ENCODE results near the gene CATSPERE.

CATSPERE gene

GRCh38 chr1:244655186-244655585 lies 194.1 kb downstream of the CATSPERE start:
- peaks cover 57% of the 10 kb centered on the region for H4K20me1 ChIP-seq (ENCODE audit: insufficient read depth, low read length, poor library complexity, severe bottlenecking)
- H3K9me2 ChIP-seq (replicated peaks; ENCODE audit: low read depth, low read length): no peaks in the 10 kb centered on the region
- peak overlapping the region; percentile 93 for H3K9ac ChIP-seq (ENCODE audit: low read depth, low read length, poor library complexity, severe bottlenecking)
- peak overlapping the region; percentile 91 for H3K4me2 ChIP-seq (ENCODE audit: low read depth, low read length, poor library complexity, severe bottlenecking)
- H3K4me3 ChIP-seq (ENCODE audit: low read length, poor library complexity, severe bottlenecking): peak overlapping the region; percentile 84
- no peaks in the 10 kb centered on the region for H3F3A ChIP-seq (ENCODE audit: low read depth)
- no peaks in the 10 kb centered on the region for H3K9me3 ChIP-seq (ENCODE audit: insufficient read depth, low read depth, low read length)
- peaks cover 70% of the 10 kb centered on the region for H3K79me2 ChIP-seq (ENCODE audit: insufficient read depth, low read length)
- H3K36me3 ChIP-seq (ENCODE audit: insufficient read depth, low read length): peaks cover 4% of the 10 kb centered on the region; the same call in 1 of the 2 replicates
- no peak for TF ChIP-seq CTCF (conservative IDR thresholded peaks at IDR 0.05; ENCODE audit: low read length)
- no peak for TF ChIP-seq EZH2phosphoT487 (IDR thresholded peaks at IDR 0.05; ENCODE audit: borderline replicate concordance)
- no peak overlapping the region for H2AFZ ChIP-seq (ENCODE audit: low read length)
- H3K27me3 ChIP-seq (ENCODE audit: insufficient read depth, low read length, poor library complexity, severe bottlenecking): no peaks in the 10 kb centered on the region
- H3K4me1 ChIP-seq (ENCODE audit: insufficient read depth, low read length, poor library complexity, severe bottlenecking): peaks cover 61% of the 10 kb centered on the region

- H3K36me3 ChIP-seq (ENCODE audit: insufficient read depth, low read length): peaks cover 4% of the 10 kb centered on the region; the same call in 1 of the 2 replicates
- no peaks in the 10 kb centered on the region for H3K9me3 ChIP-seq (ENCODE audit: insufficient read depth, low read depth, low read length)
- TF ChIP-seq CTCF (conservative IDR thresholded peaks at IDR 0.05; ENCODE audit: low read length) (no peak), EZH2phosphoT487 (IDR thresholded peaks at IDR 0.05; ENCODE audit: borderline replicate concordance) (no peak)
These were observed 196.3 kb downstream of the CATSPERE start for GRCh38 chr1:244657421-244657820.

DNA sequence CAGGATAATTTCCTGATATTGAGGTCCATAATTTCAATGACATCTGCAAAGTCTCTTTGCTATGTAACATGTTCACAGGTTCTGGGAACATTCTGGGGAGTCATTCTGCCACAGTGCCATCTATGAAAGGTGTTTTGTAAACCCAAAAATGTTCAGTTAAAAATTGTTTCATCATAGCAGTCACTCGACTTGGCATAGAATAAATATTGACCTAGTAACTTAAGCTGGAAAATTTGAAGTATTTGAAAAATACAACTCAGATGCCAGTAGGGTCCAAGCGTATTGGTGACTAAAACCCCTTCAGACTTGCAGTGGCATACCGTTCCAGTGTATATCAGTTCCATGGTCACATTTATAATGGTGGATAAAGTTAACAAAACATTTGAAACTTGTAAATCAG lies 198.6 kb downstream of the CATSPERE start:
- H3F3A ChIP-seq (ENCODE audit: low read depth): no peaks in the 10 kb centered on the region
- no peaks in the 10 kb centered on the region for H3K27me3 ChIP-seq (ENCODE audit: insufficient read depth, low read length, poor library complexity, severe bottlenecking)
- no peaks in the 10 kb centered on the region for H3K9me2 ChIP-seq (replicated peaks; ENCODE audit: low read depth, low read length)
- H3K79me2 ChIP-seq (ENCODE audit: insufficient read depth, low read length): peaks cover 92% of the 10 kb centered on the region
- H4K20me1 ChIP-seq (ENCODE audit: insufficient read depth, low read length, poor library complexity, severe bottlenecking): peaks cover 64% of the 10 kb centered on the region
- peaks cover 4% of the 10 kb centered on the region; the same call in 1 of the 2 replicates for H3K36me3 ChIP-seq (ENCODE audit: insufficient read depth, low read length)
- peaks cover 50% of the 10 kb centered on the region for H3K4me1 ChIP-seq (ENCODE audit: insufficient read depth, low read length, poor library complexity, severe bottlenecking)
- no peak overlapping the region for H3K9ac ChIP-seq (ENCODE audit: low read depth, low read length, poor library complexity, severe bottlenecking)
- H2AFZ ChIP-seq (ENCODE audit: low read length): no peak overlapping the region
- peak overlapping the region; percentile 91 for H3K4me2 ChIP-seq (ENCODE audit: low read depth, low read length, poor library complexity, severe bottlenecking)
- H3K9me3 ChIP-seq (ENCODE audit: insufficient read depth, low read depth, low read length): no peaks in the 10 kb centered on the region
- TF ChIP-seq CTCF (conservative IDR thresholded peaks at IDR 0.05; ENCODE audit: low read length) (no peak), EZH2phosphoT487 (IDR thresholded peaks at IDR 0.05; ENCODE audit: borderline replicate concordance) (no peak)
- H3K4me3 ChIP-seq (ENCODE audit: low read length, poor library complexity, severe bottlenecking): peak overlapping the region; percentile 16

More at GRCh38 chr1:244657421-244657820, 196.3 kb downstream of the CATSPERE start:
- no peaks in the 10 kb centered on the region for H3F3A ChIP-seq (ENCODE audit: low read depth)
- H3K27me3 ChIP-seq (ENCODE audit: insufficient read depth, low read length, poor library complexity, severe bottlenecking): no peaks in the 10 kb centered on the region
- H3K4me2 ChIP-seq (ENCODE audit: low read depth, low read length, poor library complexity, severe bottlenecking): peak overlapping the region; percentile 91
- peak overlapping the region; percentile 23 for H3K9ac ChIP-seq (ENCODE audit: low read depth, low read length, poor library complexity, severe bottlenecking)
- H3K4me3 ChIP-seq (ENCODE audit: low read length, poor library complexity, severe bottlenecking): peak overlapping the region; percentile 39
- peaks cover 56% of the 10 kb centered on the region for H3K4me1 ChIP-seq (ENCODE audit: insufficient read depth, low read length, poor library complexity, severe bottlenecking)
- peaks cover 86% of the 10 kb centered on the region for H3K79me2 ChIP-seq (ENCODE audit: insufficient read depth, low read length)
- no peaks in the 10 kb centered on the region for H3K9me2 ChIP-seq (replicated peaks; ENCODE audit: low read depth, low read length)
- no peak overlapping the region for H2AFZ ChIP-seq (ENCODE audit: low read length)
- H4K20me1 ChIP-seq (ENCODE audit: insufficient read depth, low read length, poor library complexity, severe bottlenecking): peaks cover 65% of the 10 kb centered on the region

All from Loucy (cell line).